Common myeloid progenitor, CD34-positive (primary cell): ENCODE data around the gene F5.

Experiments used
- CTCF ChIA-PET: fragments of 350-600 bp; sonication (Branson Sonifier 250); formaldehyde crosslinking; loops from one replicate; lab custom pipeline; 2021; ENCODE audit warnings: antibody characterized with exemption; lab: Charles Lee
- POLR2A ChIA-PET: fragments of 350-600 bp; sonication (Branson Sonifier 250); formaldehyde crosslinking; loops from one replicate; lab custom pipeline; 2021; ENCODE audit warnings: antibody characterized with exemption; lab: Charles Lee
- DNase-seq, 3 donors: peaks; one replicate each; pipeline versions ENCODE4 v3.0.0 to v3.0.0-alpha.2; 2013
- H3K27ac ChIP-seq, 2 experiments: 1 replicate in 1 of 2; 2 replicates in 1 of 2; pipeline ENCODE4 v1.7.0; 2013; ENCODE audit warnings: inconsistent platforms in 2 of 2, low read length in 2 of 2, mild to moderate bottlenecking in 2 of 2, low read depth in 1 of 2, moderate library complexity in 1 of 2; ENCODE audit not compliant: severe bottlenecking in 2 of 2, insufficient read depth in 1 of 2, poor library complexity in 1 of 2
- H3K27me3 ChIP-seq, 5 experiments: replicated peaks in 2 of 5; 1 replicate in 3 of 5; 2 replicates in 2 of 5; pipeline versions ENCODE4 v1.6.1 to v1.7.0; 2013; ENCODE audit warnings: low read length in 4 of 5, mild to moderate bottlenecking in 2 of 5, moderate library complexity in 2 of 5, inconsistent platforms in 1 of 5; ENCODE audit not compliant: insufficient read depth in 5 of 5, control insufficient read depth in 4 of 5
- H3K36me3 ChIP-seq, 4 experiments: 1 replicate in 2 of 4; 2 replicates in 2 of 4; pipeline versions ENCODE4 v1.6.1 to v1.7.0; 2013; ENCODE audit warnings: low read length in 3 of 4, control low read depth in 1 of 4, mild to moderate bottlenecking in 1 of 4; ENCODE audit not compliant: control insufficient read depth in 4 of 4, insufficient read depth in 4 of 4
- H3K4me1 ChIP-seq, 4 experiments: 1 replicate in 3 of 4; 2 replicates in 1 of 4; pipeline versions ENCODE4 v1.6.1 to v1.7.1; 2013; ENCODE audit warnings: low read length in 3 of 4, mild to moderate bottlenecking in 3 of 4, control low read depth in 1 of 4, inconsistent platforms in 1 of 4, moderate library complexity in 1 of 4; ENCODE audit not compliant: control insufficient read depth in 4 of 4, insufficient read depth in 4 of 4; ENCODE audit errors: control extremely low read depth in 1 of 4
- H3K4me3 ChIP-seq, 7 experiments: 1 replicate in 4 of 7; 2 replicates in 3 of 7; pipeline versions ENCODE4 v1.5.1 to v1.7.0; 2013; ENCODE audit warnings: mild to moderate bottlenecking in 7 of 7, low read length in 6 of 7, moderate library complexity in 6 of 7, inconsistent platforms in 2 of 7, low read depth in 2 of 7, control low read depth in 1 of 7; ENCODE audit not compliant: insufficient read depth in 4 of 7, control insufficient read depth in 1 of 7; ENCODE audit errors: extremely low read depth in 1 of 7
- H3K9me3 ChIP-seq, 5 experiments: 1 replicate in 4 of 5; 2 replicates in 1 of 5; pipeline versions ENCODE4 v1.6.1 to v1.7.1; 2013; ENCODE audit warnings: low read length in 4 of 5, mild to moderate bottlenecking in 2 of 5, inconsistent platforms in 1 of 5, low read depth in 1 of 5, moderate library complexity in 1 of 5; ENCODE audit not compliant: control insufficient read depth in 4 of 5, insufficient read depth in 2 of 5; ENCODE audit errors: control extremely low read depth in 1 of 5
- WGBS: methylation state at CpG from one replicate; pipeline ENCODE4 v1.1.5; 2013; ENCODE audit not compliant: insufficient coverage; 5-methylcytosine and 5-hydroxymethylcytosine counted together

The F5 gene

DNA sequence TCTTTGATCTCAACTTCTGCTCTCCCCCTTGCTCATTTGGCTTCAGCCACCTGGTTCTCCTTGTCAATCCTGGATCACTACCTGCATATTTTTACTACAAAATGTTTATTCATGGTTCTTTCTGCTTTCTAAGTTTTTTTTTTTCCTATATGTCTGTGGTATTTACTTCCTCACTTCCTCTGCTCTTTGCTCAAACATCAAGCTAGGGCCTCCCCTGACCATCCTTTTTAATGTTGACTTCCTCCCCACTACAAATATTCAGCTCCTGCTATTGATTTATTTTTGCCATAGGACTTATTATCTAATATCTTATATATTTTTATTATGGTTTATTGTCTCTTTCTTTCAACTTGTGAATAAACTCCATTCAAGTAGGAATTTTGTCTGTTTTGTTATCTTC, 86.5 kb downstream of the F5 start:
- Histone ChIP-seq H3K27me3 (no peaks in the 10 kb centered on the region), H3K9me3 (no peaks in the 10 kb centered on the region), H3K4me1 (peaks cover 0 to 7% (median 5%) of the 10 kb centered on the region in 4 experiments), H3K4me3 (no peak overlapping the region), H3K27ac (no peak overlapping the region), H3K36me3 (no peaks in the 10 kb centered on the region)
- no peak for DNase-seq
- ChIA-PET POLR2A (no interaction called here), CTCF (interaction anchor here (1.1 to 1.2 kb wide), 2 partner anchors 8 to 29 kb away, joined by 3 read pairs; no protein-coding TSS in a partner anchor)

DNA sequence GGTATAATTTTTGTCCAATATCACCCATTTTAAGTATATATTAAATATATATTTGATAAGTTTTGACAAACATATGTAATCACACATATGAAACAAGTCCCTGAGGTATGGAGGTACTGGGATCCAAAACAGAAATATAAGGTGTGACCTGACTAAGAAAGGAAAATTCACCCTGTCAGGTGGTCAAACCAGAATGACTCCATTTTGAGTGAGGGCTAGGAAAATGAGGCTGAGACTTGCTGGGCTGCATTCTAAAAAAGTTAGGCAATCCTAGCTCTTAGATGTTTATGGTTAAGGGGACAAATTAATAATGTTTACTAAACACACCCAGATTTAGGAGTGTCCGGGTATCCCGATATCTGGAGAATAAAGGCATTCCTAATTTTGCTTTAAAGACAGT, 89.0 kb downstream of the F5 start:
- no peaks in the 10 kb centered on the region for H3K27me3 ChIP-seq
- ChIA-PET CTCF (interaction anchor here (0.6 to 2.3 kb wide), 2 partner anchors 10 to 11 kb away, joined by 3 to 6 read pairs; no protein-coding TSS in a partner anchor), POLR2A (no interaction called here)
- no peaks in the 10 kb centered on the region for H3K9me3 ChIP-seq
- no peak for DNase-seq
- no peak overlapping the region for H3K27ac ChIP-seq
- no CpG with 5 or more reads among the region's 2 CpGs for WGBS
- H3K4me1 ChIP-seq = peaks cover 0 to 7% (median 5%) of the 10 kb centered on the region in 4 experiments
- no peaks in the 10 kb centered on the region for H3K36me3 ChIP-seq
- H3K4me3 ChIP-seq = no peak overlapping the region

DNA sequence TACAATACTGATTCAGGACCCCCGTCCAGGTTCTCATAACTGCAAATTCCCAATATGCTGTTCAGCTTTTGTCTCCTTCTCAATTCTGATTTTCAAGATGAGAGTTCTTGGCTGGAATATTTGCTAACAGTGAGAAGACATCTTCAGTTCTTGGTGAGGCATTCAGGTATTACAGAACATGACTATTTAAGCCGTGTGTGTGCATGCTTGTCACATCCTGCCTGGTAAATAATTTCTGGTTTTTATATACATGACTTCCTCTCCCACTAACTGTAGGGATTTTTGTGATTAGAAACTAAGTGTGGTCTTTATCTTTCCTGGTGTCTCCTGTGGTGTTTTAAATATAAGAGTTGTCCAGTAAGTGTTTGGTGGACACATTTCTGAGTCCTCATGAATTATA, 90.4 kb downstream of the F5 start:
- ChIA-PET CTCF (interaction anchor here (2.3 kb wide), 1 partner anchor 12 kb away, joined by 6 read pairs; no protein-coding TSS in a partner anchor), POLR2A (no interaction called here)
- no peak overlapping the region for H3K27ac ChIP-seq
- no peak overlapping the region for H3K4me3 ChIP-seq
- no peaks in the 10 kb centered on the region for H3K27me3 ChIP-seq
- H3K4me1 ChIP-seq = peaks cover 0 to 7% (median 5%) of the 10 kb centered on the region in 4 experiments
- H3K9me3 ChIP-seq = no peaks in the 10 kb centered on the region
- H3K36me3 ChIP-seq = no peaks in the 10 kb centered on the region
- no CpG with 5 or more reads among the region's 2 CpGs for WGBS
- DNase-seq = peak in 1 of 3 donors; percentile 19

DNA sequence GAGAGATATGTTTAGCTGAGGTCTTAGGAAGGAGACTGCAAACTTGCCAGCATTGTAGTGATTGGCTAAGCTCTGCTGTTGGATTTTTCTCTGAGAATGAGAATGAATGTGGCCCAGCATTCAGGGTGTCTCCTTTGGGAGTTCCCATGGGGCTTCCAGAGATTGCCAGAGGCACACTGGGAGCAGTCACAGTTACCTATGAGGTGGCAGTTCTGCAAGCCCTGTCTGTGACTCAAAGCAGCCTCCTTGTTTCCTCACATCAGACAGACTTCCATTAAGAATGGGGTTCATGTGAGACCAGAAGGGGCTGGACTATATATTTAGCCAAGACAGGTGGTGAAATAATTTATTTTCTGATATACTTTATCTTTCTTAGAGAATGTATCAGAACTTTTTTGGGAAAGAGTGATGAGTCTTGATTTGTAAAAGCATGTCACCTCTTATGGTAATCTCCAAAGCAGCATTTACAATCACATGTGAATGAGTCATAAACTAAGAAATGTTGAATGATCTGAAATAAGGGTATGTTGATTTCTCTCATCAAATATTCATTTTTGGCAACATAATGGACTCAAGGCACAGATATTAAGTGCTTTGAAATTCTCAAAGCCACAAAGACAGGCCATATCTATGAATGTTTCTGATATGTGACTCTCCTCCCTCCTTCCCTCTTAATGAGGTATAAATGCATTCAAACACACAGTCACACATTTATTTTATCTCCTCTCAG, 91.1 kb downstream of the F5 start:
- H3K4me1 ChIP-seq = peaks cover 0 to 7% (median 5%) of the 10 kb centered on the region in 4 experiments
- no peak overlapping the region for H3K4me3 ChIP-seq
- DNase-seq = peak in 1 of 3 donors; percentile 27
- POLR2A ChIA-PET = no interaction called here
- no peak overlapping the region for H3K27ac ChIP-seq
- H3K27me3 ChIP-seq = no peaks in the 10 kb centered on the region
- no peaks in the 10 kb centered on the region for H3K36me3 ChIP-seq
- no peaks in the 10 kb centered on the region for H3K9me3 ChIP-seq
- CTCF ChIA-PET = interaction anchor here (0.6 to 0.9 kb wide), 2 partner anchors 11 to 1139 kb away, joined by 3 read pairs; no protein-coding TSS in a partner anchor

DNA sequence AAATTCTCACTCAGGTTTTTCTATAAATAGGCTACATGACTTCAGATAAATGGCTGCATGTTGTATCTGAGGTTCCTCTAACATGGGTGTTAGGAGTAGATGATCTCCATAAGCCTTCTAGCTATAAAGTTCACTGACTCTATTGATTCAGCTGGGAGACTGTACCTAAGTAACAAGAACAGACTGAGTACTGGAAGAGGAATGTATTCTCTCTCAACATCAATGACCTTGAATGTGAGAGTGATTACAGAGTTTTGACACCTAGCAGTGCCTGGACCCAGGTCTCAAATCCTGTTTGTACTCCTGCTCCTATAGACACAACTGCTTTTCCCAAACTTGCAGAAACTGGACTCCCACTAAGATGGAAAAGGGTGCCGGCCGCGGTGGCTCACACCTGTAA, 91.9 kb downstream of the F5 start:
- H3K4me1 ChIP-seq = peaks cover 0 to 7% (median 5%) of the 10 kb centered on the region in 4 experiments
- H3K27ac ChIP-seq = no peak overlapping the region
- H3K4me3 ChIP-seq = no peak overlapping the region
- H3K9me3 ChIP-seq = no peaks in the 10 kb centered on the region
- 100% methylated on average over 3 of the region's 3 CpGs for WGBS
- H3K36me3 ChIP-seq = no peaks in the 10 kb centered on the region
- ChIA-PET POLR2A (no interaction called here), CTCF (interaction anchor here (0.9 kb wide), 1 partner anchor 12 kb away, joined by 3 read pairs; no protein-coding TSS in a partner anchor)
- H3K27me3 ChIP-seq = no peaks in the 10 kb centered on the region
- no peak for DNase-seq

DNA sequence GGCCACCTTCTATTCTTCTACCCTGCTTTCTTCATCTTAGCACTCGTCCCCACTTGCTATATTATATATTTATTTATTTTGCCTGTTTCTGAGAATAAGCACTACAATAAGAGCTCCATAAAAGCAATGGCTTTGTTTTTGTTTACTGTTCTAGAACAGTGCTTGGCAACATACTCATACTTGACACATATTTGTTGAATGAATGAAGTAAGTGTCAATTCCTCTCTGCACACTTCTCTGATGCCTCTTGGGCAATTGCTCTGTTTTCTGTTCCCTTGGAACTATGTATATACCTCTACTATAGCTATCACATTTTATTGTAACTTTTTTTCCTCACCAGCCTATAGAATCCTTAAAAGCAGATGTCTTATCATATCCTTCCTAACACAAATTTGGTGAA, 93.0 kb downstream of the F5 start:
- no peak overlapping the region for H3K4me3 ChIP-seq
- H3K36me3 ChIP-seq = no peaks in the 10 kb centered on the region
- ChIA-PET CTCF (no interaction called here), POLR2A (no interaction called here)
- peaks cover 0 to 7% (median 5%) of the 10 kb centered on the region in 4 experiments for H3K4me1 ChIP-seq
- H3K27me3 ChIP-seq = no peaks in the 10 kb centered on the region
- WGBS = no CpG with 5 or more reads among the region's 1 CpG
- no peak overlapping the region for H3K27ac ChIP-seq
- no peaks in the 10 kb centered on the region for H3K9me3 ChIP-seq
- no peak for DNase-seq

DNA sequence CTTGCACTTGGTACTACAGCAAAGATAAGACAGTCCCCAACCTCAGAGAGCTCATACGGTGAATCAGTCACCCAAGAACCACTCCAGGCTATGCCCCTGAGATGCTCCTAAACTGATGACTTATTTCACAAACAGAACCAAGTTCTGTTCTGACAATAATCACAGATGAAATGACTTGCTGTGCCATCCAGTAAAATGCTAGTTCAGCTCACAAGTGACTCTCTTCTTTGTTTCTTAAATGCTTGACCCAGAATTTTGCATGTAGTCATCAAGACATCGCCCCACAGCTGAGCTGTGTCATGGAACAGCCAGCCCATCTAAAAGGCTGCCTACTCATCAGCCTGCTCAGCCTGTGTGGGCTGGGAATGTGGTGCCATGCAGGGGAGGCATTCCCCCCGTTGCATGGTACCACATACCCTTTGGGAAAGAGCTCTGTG, 94.4 kb downstream of the F5 start:
- ChIA-PET POLR2A (no interaction called here), CTCF (interaction anchor here (1.4 kb wide), 1 partner anchor 8 kb away, joined by 3 read pairs; no protein-coding TSS in a partner anchor)
- Histone ChIP-seq H3K4me1 (peaks cover 2 to 12% (median 6%) of the 10 kb centered on the region in 4 experiments), H3K36me3 (no peaks in the 10 kb centered on the region), H3K27ac (no peak overlapping the region), H3K4me3 (no peak overlapping the region), H3K9me3 (no peaks in the 10 kb centered on the region), H3K27me3 (no peaks in the 10 kb centered on the region)
- DNase-seq = no peak
- 100% methylated on average over 3 of the region's 3 CpGs for WGBS
